H9 (cell line): ENCODE measurements around the gene KPTN. TPM values are rescaled to one million over a fixed set of nuclear protein-coding genes. Genes with fewer than 3 reads are reported as not detected.
A peak's percentile ranks its signal among the peaks of the same experiment; 100 is the strongest.

Source experiments
- DNase-seq: peaks from one replicate; pipeline ENCODE4 v3.0.0-alpha.2; 2017
- H2AFZ ChIP-seq: one replicate; pipeline ENCODE4 v1.6.1; 2013; ENCODE audit warnings: mild to moderate bottlenecking, low read length, control low read depth, moderate library complexity
- H2AK5ac ChIP-seq: 2 replicates; pipeline ENCODE4 v1.6.1; 2013; ENCODE audit warnings: low read length, control low read depth, mixed read lengths; ENCODE audit not compliant: insufficient read length
- H2BK120ac ChIP-seq: one replicate; pipeline ENCODE4 v1.6.1; 2013; ENCODE audit warnings: low read depth, mild to moderate bottlenecking, low read length, control low read depth, inconsistent platforms; ENCODE audit not compliant: poor library complexity, severe bottlenecking
- H2BK12ac ChIP-seq: 2 replicates; pipeline ENCODE4 v1.6.1; 2013; ENCODE audit warnings: low read length, control low read depth, mixed read lengths, low read depth; ENCODE audit not compliant: insufficient read length
- H2BK15ac ChIP-seq: 2 replicates; pipeline ENCODE4 v1.6.1; 2013; ENCODE audit warnings: low read depth, low read length, control low read depth
- H2BK20ac ChIP-seq: one replicate; pipeline ENCODE4 v1.6.1; 2013; ENCODE audit warnings: low read depth, mild to moderate bottlenecking, low read length, control low read depth, inconsistent platforms; ENCODE audit not compliant: poor library complexity, severe bottlenecking
- H2BK5ac ChIP-seq: 2 replicates; pipeline ENCODE4 v1.6.1; 2013; ENCODE audit warnings: low read length, control low read depth, mixed read lengths; ENCODE audit not compliant: insufficient read length
- H3K14ac ChIP-seq: 2 replicates; pipeline ENCODE4 v1.6.1; 2013; ENCODE audit warnings: low read length, control low read depth; ENCODE audit not compliant: insufficient read depth
- H3K18ac ChIP-seq: 2 replicates; pipeline ENCODE4 v1.6.1; 2013; ENCODE audit warnings: low read depth, mild to moderate bottlenecking, mixed read lengths, low read length, control low read depth; ENCODE audit not compliant: insufficient read length
- H3K23ac ChIP-seq: 2 replicates; pipeline ENCODE4 v1.6.1; 2013; ENCODE audit warnings: low read length, control low read depth, mixed read lengths, low read depth; ENCODE audit not compliant: insufficient read length
- H3K23me2 ChIP-seq: 2 replicates; pipeline ENCODE4 v1.6.1; 2013; ENCODE audit warnings: low read depth, mild to moderate bottlenecking, mixed read lengths, low read length, control low read depth; ENCODE audit not compliant: insufficient read length, poor library complexity, severe bottlenecking
- H3K27ac ChIP-seq: 2 replicates; pipeline ENCODE4 v1.5.1; 2013; ENCODE audit warnings: low read length, control low read depth, mixed read lengths, low read depth; ENCODE audit not compliant: insufficient read length
- H3K27me3 ChIP-seq: 2 replicates; pipeline ENCODE4 v1.6.1; 2013; ENCODE audit warnings: low read length, control low read depth, inconsistent platforms; ENCODE audit not compliant: insufficient read depth
- H3K4ac ChIP-seq: 2 replicates; pipeline ENCODE4 v1.6.1; 2013; ENCODE audit warnings: low read depth, mild to moderate bottlenecking, control low read depth, inconsistent platforms, low read length, moderate library complexity
- H3K4me1 ChIP-seq: 2 replicates; pipeline ENCODE4 v1.6.1; 2013; ENCODE audit warnings: low read length, control low read depth, inconsistent platforms; ENCODE audit not compliant: insufficient read depth
- H3K4me2 ChIP-seq: 2 replicates; pipeline ENCODE4 v1.6.1; 2013; ENCODE audit warnings: low read length, control low read depth, mixed read lengths; ENCODE audit not compliant: insufficient read length, insufficient read depth
- H3K56ac ChIP-seq: 2 replicates; pipeline ENCODE4 v1.6.1; 2013; ENCODE audit warnings: low read depth, mild to moderate bottlenecking, mixed read lengths, low read length, control low read depth; ENCODE audit not compliant: insufficient read length
- H3K79me1 ChIP-seq: 2 replicates; pipeline ENCODE4 v1.6.1; 2013; ENCODE audit warnings: low read depth, mild to moderate bottlenecking, moderate library complexity, low read length, control low read depth, inconsistent platforms; ENCODE audit not compliant: insufficient read depth, poor library complexity, severe bottlenecking
- H3K79me2 ChIP-seq: 2 replicates; pipeline ENCODE4 v1.6.1; 2013; ENCODE audit warnings: low read length, control low read depth, inconsistent platforms; ENCODE audit not compliant: insufficient read depth
- H3K9ac ChIP-seq: 2 replicates; pipeline ENCODE4 v1.6.1; 2013; ENCODE audit warnings: low read length, control low read depth, mixed read lengths; ENCODE audit not compliant: insufficient read length; ENCODE audit errors: extremely low read depth
- H3K9me3 ChIP-seq: one replicate; pipeline ENCODE4 v1.6.1; 2013; ENCODE audit warnings: low read depth, low read length, inconsistent platforms; ENCODE audit not compliant: control insufficient read depth
- H3T11ph ChIP-seq: one replicate; pipeline ENCODE4 v1.6.1; 2013; ENCODE audit warnings: mild to moderate bottlenecking, low read length, control low read depth, inconsistent platforms
- H4K20me1 ChIP-seq: one replicate; pipeline ENCODE4 v1.6.1; 2013; ENCODE audit not compliant: control insufficient read depth, insufficient read length, insufficient read depth
- H4K5ac ChIP-seq: 2 replicates; pipeline ENCODE4 v1.6.1; 2013; ENCODE audit warnings: low read depth, mild to moderate bottlenecking, mixed read lengths, low read length, control low read depth; ENCODE audit not compliant: insufficient read length
- H4K8ac ChIP-seq: replicated peaks from 2 replicates; pipeline ENCODE4 v1.6.1; 2013; ENCODE audit warnings: low read length, control low read depth, mixed read lengths, low read depth; ENCODE audit not compliant: insufficient read length
- H4K91ac ChIP-seq: 2 replicates; pipeline ENCODE4 v1.6.1; 2013; ENCODE audit warnings: low read depth, mild to moderate bottlenecking, moderate library complexity, mixed read lengths, low read length, control low read depth; ENCODE audit not compliant: insufficient read length
- H3K27ac Mint-ChIP-seq, 3 experiments: 2 replicates in 2 of 3; 3 replicates in 1 of 3; pipeline ENCODE4 v1.8.0; 2020 to 2021; ENCODE audit warnings: mixed read lengths in 3 of 3, mild to moderate bottlenecking in 1 of 3, moderate library complexity in 1 of 3
- H3K27me3 Mint-ChIP-seq: 2 replicates; pipeline ENCODE4 v1.8.0; 2021; ENCODE audit warnings: low read depth, mild to moderate bottlenecking, moderate library complexity, mixed read lengths
- H3K36me3 Mint-ChIP-seq, 3 experiments: 2 replicates in 2 of 3; 3 replicates in 1 of 3; pipeline ENCODE4 v1.8.0; 2020 to 2021; ENCODE audit warnings: low read depth in 3 of 3, mixed read lengths in 3 of 3; ENCODE audit not compliant: insufficient read depth in 1 of 3
- H3K4me1 Mint-ChIP-seq, 2 experiments: 2 replicates each; pipeline ENCODE4 v1.8.0; 2020; ENCODE audit warnings: mixed read lengths in 2 of 2
- H3K4me3 Mint-ChIP-seq, 2 experiments: 2 replicates in 1 of 2; 3 replicates in 1 of 2; pipeline ENCODE4 v1.8.0; 2020 to 2021; ENCODE audit warnings: mild to moderate bottlenecking in 2 of 2, mixed read lengths in 2 of 2, moderate library complexity in 1 of 2
- H3K9me3 Mint-ChIP-seq, 2 experiments: 2 replicates in 1 of 2; 3 replicates in 1 of 2; pipeline ENCODE4 v1.8.0; 2020; ENCODE audit warnings: mild to moderate bottlenecking in 2 of 2, mixed read lengths in 2 of 2, moderate library complexity in 1 of 2
- CTCF ChIP-seq: fragments of 200-600 bp; sonication (generic); conservative IDR thresholded peaks from 3 replicates; pipeline ENCODE4 v1.8.0; 2021; ENCODE audit warnings: antibody characterized with exemption, mild to moderate bottlenecking
- WGBS: extraction: QIAGEN DNeasy Blood & Tissue Kit; methylation state at CpG from one replicate; pipeline ENCODE4 v1.1.7; 2013; ENCODE audit warnings: missing lambda C conversion rate, low lambda C conversion rate, mixed read lengths; ENCODE audit not compliant: insufficient read length; ENCODE audit errors: extremely low coverage; 5-methylcytosine and 5-hydroxymethylcytosine counted together
- total RNA-seq: library from RNA; stranded (reverse); gene quantifications from 2 replicates; pipeline ENCODE4 v1.2.1, GENCODE V29; 2021

The KPTN gene
- total RNA-seq, 1 experiment from 2014 or later = 35.4 TPM

GRCh38 chr19:47493378-47494210 is 9.6 kb upstream of the KPTN start:
- no peak for DNase-seq
- H3K9me3 ChIP-seq = no peaks in the 10 kb centered on the region
- Mint-ChIP-seq H3K27ac (peak overlapping the region; percentile 39 to 73 (median 65); a peak in 4 of 7 replicates), H3K4me1 (peaks cover 0 to 13% of the 10 kb centered on the region in 2 experiments; a peak in 2 of 4 replicates), H3K4me3 (no peak overlapping the region), H3K36me3 (peaks cover 9 to 23% (median 13%) of the 10 kb centered on the region in 3 experiments; a peak in 6 of 7 replicates), H3K27me3 (no peaks in the 10 kb centered on the region), H3K9me3 (no peaks in the 10 kb centered on the region)
- H3K14ac ChIP-seq = no peak overlapping the region; the same call in 1 of the 2 replicates
- no peaks in the 10 kb centered on the region for H3K27me3 ChIP-seq
- no peaks in the 10 kb centered on the region for H3K79me1 ChIP-seq
- no peak overlapping the region for H2AK5ac ChIP-seq
- no peaks in the 10 kb centered on the region for H3K79me2 ChIP-seq
- no peak overlapping the region for H3K27ac ChIP-seq
- no peaks in the 10 kb centered on the region for H3K4me1 ChIP-seq
- H4K5ac ChIP-seq = no peak overlapping the region
- H3K23ac ChIP-seq = no peak overlapping the region
- H3K23me2 ChIP-seq = no peaks in the 10 kb centered on the region
- H4K20me1 ChIP-seq = no peaks in the 10 kb centered on the region
- H3K9ac ChIP-seq = no peak overlapping the region
- no peak for TF ChIP-seq CTCF
- no peak overlapping the region for H2BK120ac ChIP-seq
- no peak overlapping the region for H4K8ac ChIP-seq
- H3K56ac ChIP-seq = no peak overlapping the region
- H2AFZ ChIP-seq = no peak overlapping the region
- no peak overlapping the region for H4K91ac ChIP-seq
- no CpG with 5 or more reads among the region's 18 CpGs for WGBS
- H3K4me2 ChIP-seq = no peak overlapping the region
- H2BK5ac ChIP-seq = no peak overlapping the region
- H3T11ph ChIP-seq = no peak overlapping the region
- H2BK20ac ChIP-seq = no peak overlapping the region
- no peak overlapping the region for H3K4ac ChIP-seq
- H2BK12ac ChIP-seq = no peak overlapping the region
- H3K18ac ChIP-seq = no peak overlapping the region
- H2BK15ac ChIP-seq = no peak overlapping the region
